Right atrium auricular region (tissue), 2 donors: ENCODE measurements around the gene PRKD2. TPM values are rescaled to one million over a fixed set of nuclear protein-coding genes. Genes with fewer than 3 reads are reported as not detected.

Source experiments
- DNase-seq: peaks from one replicate; pipeline ENCODE4 v3.0.0-alpha.2; 2019; ENCODE audit warnings: low spot score
- H3K27ac ChIP-seq, 2 donors: fragments of 200-600 bp; sonication (generic); 1 replicate in 1 of 2; 2 replicates in 1 of 2; pipeline ENCODE4 v1.5.1; 2016 to 2019
- H3K27me3 ChIP-seq, 2 donors: fragments of 200-600 bp; sonication (generic); one replicate each; pipeline versions ENCODE4 v1.5.1 to v1.6.0; 2017 to 2019
- H3K36me3 ChIP-seq: fragments of 200-600 bp; sonication (generic); one replicate; pipeline ENCODE4 v1.5.1; 2016
- H3K4me1 ChIP-seq, 2 donors: fragments of 200-600 bp; sonication (generic); one replicate each; pipeline versions ENCODE4 v1.5.1 to v1.6.0; 2017 to 2019
- H3K4me3 ChIP-seq, 2 donors: fragments of 200-600 bp; sonication (generic); 1 replicate in 1 of 2; 2 replicates in 1 of 2; pipeline ENCODE4 v1.5.1; 2017 to 2019; ENCODE audit warnings: mild to moderate bottlenecking in 1 of 2, moderate library complexity in 1 of 2
- H3K9me3 ChIP-seq, 2 donors: fragments of 200-600 bp; sonication (generic); one replicate each; pipeline ENCODE4 v1.5.1; 2019
- total RNA-seq, 2 donors: library from RNA; depleted of rRNA; stranded (reverse); fragments of >200 nt; gene quantifications; one replicate each; pipeline ENCODE4 v1.1.0, GENCODE V29; 2016
- TF ChIP-seq, protein P1 (sequence below), 2 donors: fragments of 200-600 bp; sonication (generic); IDR thresholded peaks; one replicate each; pipeline ENCODE4 v1.5.1; 2019; ENCODE audit warnings: antibody characterized with exemption in 2 of 2

Gene PRKD2
- total RNA-seq, 2 donors from 2014 or later, result 8.6 to 19.2 TPM

DNA sequence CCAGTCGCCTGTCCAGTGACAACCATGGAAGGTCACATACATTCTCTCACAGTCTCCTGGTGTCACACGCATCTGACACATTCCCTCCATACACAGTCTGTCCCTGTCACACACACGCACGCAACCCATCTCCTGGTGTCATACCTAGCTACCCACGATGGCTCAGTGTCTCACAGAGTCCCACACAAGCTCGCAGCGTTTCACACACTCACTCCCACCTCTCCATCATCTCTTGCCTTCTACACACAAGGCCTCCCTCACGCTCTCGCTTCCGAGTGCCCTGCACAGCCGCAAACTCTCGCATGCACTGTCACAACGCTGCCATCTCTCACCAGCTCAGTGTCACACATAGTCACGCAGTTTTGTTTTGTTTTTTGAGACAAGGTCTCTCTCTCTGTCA lies 79.7 kb downstream of the PRKD2 start:
- Histone ChIP-seq H3K4me3 (no peak overlapping the region), H3K9me3 (no peaks in the 10 kb centered on the region), H3K27me3 (no peaks in the 10 kb centered on the region), H3K27ac (no peak overlapping the region), H3K4me1 (peaks cover 0 to 47% of the 10 kb centered on the region in 2 donors), H3K36me3 (no peaks in the 10 kb centered on the region)
- TF ChIP-seq, protein P1, sequence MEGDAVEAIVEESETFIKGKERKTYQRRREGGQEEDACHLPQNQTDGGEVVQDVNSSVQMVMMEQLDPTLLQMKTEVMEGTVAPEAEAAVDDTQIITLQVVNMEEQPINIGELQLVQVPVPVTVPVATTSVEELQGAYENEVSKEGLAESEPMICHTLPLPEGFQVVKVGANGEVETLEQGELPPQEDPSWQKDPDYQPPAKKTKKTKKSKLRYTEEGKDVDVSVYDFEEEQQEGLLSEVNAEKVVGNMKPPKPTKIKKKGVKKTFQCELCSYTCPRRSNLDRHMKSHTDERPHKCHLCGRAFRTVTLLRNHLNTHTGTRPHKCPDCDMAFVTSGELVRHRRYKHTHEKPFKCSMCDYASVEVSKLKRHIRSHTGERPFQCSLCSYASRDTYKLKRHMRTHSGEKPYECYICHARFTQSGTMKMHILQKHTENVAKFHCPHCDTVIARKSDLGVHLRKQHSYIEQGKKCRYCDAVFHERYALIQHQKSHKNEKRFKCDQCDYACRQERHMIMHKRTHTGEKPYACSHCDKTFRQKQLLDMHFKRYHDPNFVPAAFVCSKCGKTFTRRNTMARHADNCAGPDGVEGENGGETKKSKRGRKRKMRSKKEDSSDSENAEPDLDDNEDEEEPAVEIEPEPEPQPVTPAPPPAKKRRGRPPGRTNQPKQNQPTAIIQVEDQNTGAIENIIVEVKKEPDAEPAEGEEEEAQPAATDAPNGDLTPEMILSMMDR (IDR thresholded peaks at IDR 0.05), result no peak
- DNase-seq, result no peak

DNA sequence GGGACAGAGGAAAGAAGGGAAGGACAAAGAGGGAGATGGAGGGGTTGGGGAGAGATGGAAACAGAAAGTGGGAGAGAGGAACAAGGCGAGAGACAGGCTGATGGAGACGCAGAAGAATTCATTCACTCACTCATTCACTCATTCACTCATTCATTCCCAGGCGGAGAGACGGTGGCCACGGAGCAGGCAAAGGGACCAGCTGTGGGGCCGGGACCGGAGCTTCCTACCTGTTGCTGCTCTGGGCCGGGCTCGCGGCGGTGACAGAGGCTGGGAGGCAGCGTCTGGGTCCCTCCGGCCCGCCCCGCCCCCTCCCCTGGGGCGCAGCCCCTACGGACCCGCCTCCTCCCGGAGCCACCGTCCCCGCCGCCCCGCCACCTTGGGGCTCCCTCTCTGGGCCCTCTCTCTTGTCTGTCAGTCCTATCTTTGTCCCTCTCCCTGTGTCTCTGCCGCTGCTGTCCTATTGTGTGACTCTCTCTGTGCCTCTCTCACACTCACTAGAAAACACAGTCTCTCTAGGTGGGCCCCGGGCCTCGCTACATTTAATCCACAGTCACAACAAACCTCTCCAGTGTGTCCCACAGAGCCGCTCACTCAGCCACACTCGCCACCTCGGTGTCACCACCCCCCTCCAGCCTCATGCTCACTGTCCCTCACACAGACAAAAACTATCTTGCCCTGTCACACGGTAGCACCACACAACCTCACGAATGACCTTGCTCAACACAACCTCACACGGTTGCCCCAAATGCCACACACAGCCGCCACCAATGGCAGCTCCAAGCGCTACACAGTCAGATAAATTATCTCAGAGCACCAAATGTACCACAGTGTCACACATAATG lies 80.8 kb downstream of the PRKD2 start, which contains the start of gene GNG8:
TSS of gene GNG8 (minus strand) at position 283 of the 842 bp plus-strand sequence. CDS start 1,520 bp downstream, outside the sequence.
- DNase-seq, result no peak
- Histone ChIP-seq H3K4me3 (no peak within 1 kb of the TSS), H3K27me3 (no peaks in the 10 kb centered on the region), H3K9me3 (no peaks in the 10 kb centered on the region), H3K27ac (peak within 1 kb of the TSS; percentile 62 to 64), H3K4me1 (peaks cover 0 to 51% of the 10 kb centered on the region in 2 donors), H3K36me3 (no peaks in the 10 kb centered on the region)
- TF ChIP-seq, protein P1 (IDR thresholded peaks at IDR 0.05), result no peak

DNA sequence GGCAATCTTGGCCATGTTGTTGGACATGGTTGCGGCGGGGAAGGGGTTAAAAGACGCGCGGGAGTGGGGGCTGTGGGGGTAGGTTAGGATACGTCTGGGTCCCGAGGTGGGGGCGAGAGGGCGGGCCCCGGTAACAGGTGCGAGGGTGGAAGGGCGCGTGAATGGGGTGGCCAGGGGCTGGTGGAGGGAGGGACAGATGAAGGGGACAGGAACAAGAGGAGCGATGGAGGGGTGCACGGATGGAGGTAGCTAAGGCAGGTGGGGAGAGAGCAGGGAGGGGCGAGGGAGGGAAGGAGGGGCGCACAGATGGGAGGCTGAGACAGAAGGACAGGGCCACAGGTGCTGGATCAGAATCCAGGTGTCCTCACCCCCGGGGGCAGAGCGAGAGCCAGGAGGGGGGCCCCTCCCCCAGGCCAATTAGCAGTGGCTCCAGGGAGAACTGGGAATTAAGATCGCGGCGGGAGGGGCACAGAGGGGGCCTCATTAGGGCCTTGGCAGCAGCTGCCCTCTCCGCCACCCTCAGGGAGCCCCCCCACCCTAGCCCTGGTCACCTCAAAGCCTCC lies 82.2 kb downstream of the PRKD2 start:
- TF ChIP-seq, protein P1 (IDR thresholded peaks at IDR 0.05), result no peak
- H3K27me3 ChIP-seq, result no peaks in the 10 kb centered on the region
- peak overlapping the region in 1 of 2 donors; percentile 16 for H3K27ac ChIP-seq
- no peaks in the 10 kb centered on the region for H3K36me3 ChIP-seq
- peaks cover 0 to 59% of the 10 kb centered on the region in 2 donors for H3K4me1 ChIP-seq
- H3K4me3 ChIP-seq, result peak overlapping the region; percentile 13 to 48
- DNase-seq, result no peak
- no peaks in the 10 kb centered on the region for H3K9me3 ChIP-seq

DNA sequence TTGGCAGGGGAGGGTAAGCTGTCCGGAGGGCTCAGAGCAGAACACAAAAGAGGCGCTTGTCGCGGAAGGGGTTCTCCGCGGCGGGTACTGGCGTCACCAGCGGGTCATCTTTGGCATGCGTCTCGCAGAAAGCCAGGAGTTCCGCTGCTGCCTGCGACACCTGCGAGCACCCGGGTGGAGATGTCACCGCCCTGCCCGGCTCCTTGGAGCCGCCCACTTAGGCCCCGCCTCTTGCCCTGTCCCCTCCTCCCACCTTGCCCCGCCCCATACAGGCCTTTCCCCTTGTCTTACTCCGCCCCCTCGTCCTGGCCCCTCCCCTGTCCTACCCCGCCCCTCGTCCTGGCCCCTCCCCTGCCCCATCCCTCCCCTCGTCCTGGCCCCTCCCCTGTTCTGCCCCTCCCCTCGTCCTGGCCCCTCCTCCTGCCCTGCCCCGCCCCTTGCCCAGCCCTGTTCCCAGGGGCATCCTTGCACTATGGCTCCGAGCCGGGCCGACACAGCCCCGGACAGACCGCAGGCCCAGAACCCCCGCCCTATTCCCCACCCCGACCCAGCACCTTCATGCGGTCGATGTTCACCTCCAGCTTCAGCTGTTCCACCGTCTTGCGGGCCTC lies 82.8 kb downstream of the PRKD2 start:
- peak; percentile 72 for DNase-seq
- Histone ChIP-seq H3K9me3 (no peaks in the 10 kb centered on the region), H3K27me3 (no peaks in the 10 kb centered on the region), H3K4me3 (peak overlapping the region; percentile 23 to 48), H3K4me1 (peaks cover 0 to 59% of the 10 kb centered on the region in 2 donors), H3K36me3 (no peaks in the 10 kb centered on the region), H3K27ac (peak overlapping the region in 1 of 2 donors; percentile 16)
- TF ChIP-seq, protein P1 (IDR thresholded peaks at IDR 0.05), result no peak

DNA sequence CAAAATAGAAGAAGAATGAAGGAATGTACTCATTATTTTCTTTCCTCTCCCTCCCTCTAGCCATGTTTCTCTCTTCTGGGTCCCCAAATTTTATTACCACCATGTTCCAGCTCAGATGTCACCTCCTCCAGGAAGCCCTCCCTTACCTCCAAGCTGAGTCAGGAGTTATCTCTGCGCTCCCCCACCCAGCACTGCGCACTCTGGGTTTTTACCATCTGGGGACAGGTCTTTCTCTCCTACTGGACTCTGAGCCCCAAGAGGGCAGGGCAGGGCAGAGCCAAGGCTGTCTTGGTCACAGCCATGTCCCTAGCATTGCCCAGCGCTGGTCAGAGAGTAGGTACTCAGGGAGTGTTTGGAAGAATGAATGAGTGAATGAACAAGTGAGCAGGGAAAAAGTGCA lies 83.8 kb downstream of the PRKD2 start:
- H3K9me3 ChIP-seq, result no peaks in the 10 kb centered on the region
- H3K36me3 ChIP-seq, result no peaks in the 10 kb centered on the region
- H3K27ac ChIP-seq, result no peak overlapping the region
- no peak for DNase-seq
- TF ChIP-seq, protein P1 (IDR thresholded peaks at IDR 0.05), result no peak
- H3K27me3 ChIP-seq, result no peaks in the 10 kb centered on the region
- no peak overlapping the region for H3K4me3 ChIP-seq
- H3K4me1 ChIP-seq, result peaks cover 0 to 52% of the 10 kb centered on the region in 2 donors
